GM12892 (cell line): ENCODE measurements around the gene OR9G1.

Experiments used
- POLR2A ChIP-seq: IDR thresholded peaks from 2 replicates; pipeline ENCODE4 v1.6.1; 2011; ENCODE audit warnings: low read depth, low read length, control low read depth
- POLR2AphosphoS5 ChIP-seq: IDR thresholded peaks from 2 replicates; pipeline ENCODE4 v1.6.1; 2011; ENCODE audit warnings: low read depth, low read length, control low read depth
- TAF1 ChIP-seq: IDR thresholded peaks from 2 replicates; pipeline ENCODE4 v1.6.1; 2011; ENCODE audit warnings: low read depth, mild to moderate bottlenecking, control low read depth, low read length, borderline replicate concordance

DNA sequence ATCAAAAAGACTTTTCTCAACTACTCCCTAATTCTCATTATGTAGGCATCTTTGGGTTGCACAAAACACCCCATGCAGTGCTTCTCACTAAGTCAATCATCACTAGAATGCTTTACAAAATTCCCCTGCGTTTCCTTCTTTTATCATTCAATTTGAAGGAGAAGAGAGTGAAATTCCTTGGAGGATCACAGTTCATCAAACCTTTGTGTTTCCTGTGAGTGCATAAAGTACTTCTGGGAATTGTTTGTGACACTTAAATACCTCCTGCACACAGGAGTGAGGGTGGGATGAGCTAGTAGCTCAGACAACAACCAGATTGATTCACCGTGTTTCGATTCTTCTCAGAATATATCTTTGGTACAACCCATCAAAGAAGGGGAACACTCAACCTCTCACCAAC lies 39.1 kb upstream of the OR9G1 start:
- TF ChIP-seq POLR2A (no peak), POLR2AphosphoS5 (no peak), TAF1 (no peak)
